Esophagus muscularis mucosa (tissue), 3 donors: ENCODE results near the gene CACNG1.

Source experiments
- POLR2A ChIP-seq: fragments of 450-650 bp; IDR thresholded peaks from one replicate; pipeline ENCODE4 v1.6.1; 2017; ENCODE audit warnings: antibody characterized with exemption, moderate library complexity, mild to moderate bottlenecking, low read depth
- POLR2AphosphoS5 ChIP-seq, 2 donors: sonication (generic); formaldehyde crosslinking; IDR thresholded peaks; one replicate each; pipeline ENCODE4 v1.6.1; 2017; ENCODE audit warnings: antibody characterized with exemption in 2 of 2
- TF ChIP-seq, protein P1 (sequence below), 3 experiments: fragments of 200-600 bp in 2 of 3; fragments of 450-650 bp in 1 of 3; sonication (generic) in 2 of 3; IDR thresholded peaks; one replicate each; pipeline ENCODE4 v1.5.1; 2017 to 2019; ENCODE audit warnings: antibody characterized with exemption in 3 of 3, mild to moderate bottlenecking in 2 of 3, moderate library complexity in 1 of 3

DNA sequence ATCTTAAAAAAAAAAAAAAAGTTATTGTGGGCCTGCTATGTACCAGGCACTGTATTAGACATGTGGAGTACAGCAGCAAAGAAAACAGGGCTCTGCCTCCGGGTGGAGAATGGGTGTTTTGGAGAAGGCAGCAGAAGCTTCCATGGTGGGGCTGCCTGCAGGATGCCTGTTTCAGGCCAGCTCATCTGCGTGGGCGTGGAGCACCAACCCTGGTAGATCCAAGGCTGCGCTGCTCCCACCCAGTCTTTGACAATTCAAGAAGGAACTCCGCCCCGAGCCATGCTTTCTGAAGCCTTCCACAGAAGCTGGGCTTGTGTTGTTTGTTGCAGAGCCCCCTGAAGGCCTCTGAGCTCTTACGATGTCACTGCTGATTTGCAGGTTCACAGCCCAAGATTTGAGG is 23.2 kb upstream of the CACNG1 start:
- TF ChIP-seq POLR2A = no peak
- TF ChIP-seq, protein P1, sequence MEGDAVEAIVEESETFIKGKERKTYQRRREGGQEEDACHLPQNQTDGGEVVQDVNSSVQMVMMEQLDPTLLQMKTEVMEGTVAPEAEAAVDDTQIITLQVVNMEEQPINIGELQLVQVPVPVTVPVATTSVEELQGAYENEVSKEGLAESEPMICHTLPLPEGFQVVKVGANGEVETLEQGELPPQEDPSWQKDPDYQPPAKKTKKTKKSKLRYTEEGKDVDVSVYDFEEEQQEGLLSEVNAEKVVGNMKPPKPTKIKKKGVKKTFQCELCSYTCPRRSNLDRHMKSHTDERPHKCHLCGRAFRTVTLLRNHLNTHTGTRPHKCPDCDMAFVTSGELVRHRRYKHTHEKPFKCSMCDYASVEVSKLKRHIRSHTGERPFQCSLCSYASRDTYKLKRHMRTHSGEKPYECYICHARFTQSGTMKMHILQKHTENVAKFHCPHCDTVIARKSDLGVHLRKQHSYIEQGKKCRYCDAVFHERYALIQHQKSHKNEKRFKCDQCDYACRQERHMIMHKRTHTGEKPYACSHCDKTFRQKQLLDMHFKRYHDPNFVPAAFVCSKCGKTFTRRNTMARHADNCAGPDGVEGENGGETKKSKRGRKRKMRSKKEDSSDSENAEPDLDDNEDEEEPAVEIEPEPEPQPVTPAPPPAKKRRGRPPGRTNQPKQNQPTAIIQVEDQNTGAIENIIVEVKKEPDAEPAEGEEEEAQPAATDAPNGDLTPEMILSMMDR (IDR thresholded peaks at IDR 0.05) = no peak
- TF ChIP-seq POLR2AphosphoS5 (IDR thresholded peaks at IDR 0.05) = no peak
